Neuron (in vitro differentiated cells): ENCODE results near the gene BICC1.

Source experiments
- H2AFZ ChIP-seq: one replicate; pipeline ENCODE4 v1.6.1; 2013; ENCODE audit warnings: low read depth, mild to moderate bottlenecking, inconsistent platforms, low read length, moderate library complexity
- H3K27me3 ChIP-seq: one replicate; pipeline ENCODE4 v1.6.1; 2013; ENCODE audit warnings: low read length; ENCODE audit not compliant: insufficient read depth
- H3K36me3 ChIP-seq: one replicate; pipeline ENCODE4 v1.6.1; 2013; ENCODE audit warnings: low read length; ENCODE audit not compliant: insufficient read depth
- H3K4me1 ChIP-seq: one replicate; pipeline ENCODE4 v1.6.1; 2013; ENCODE audit warnings: low read length; ENCODE audit not compliant: insufficient read depth
- H3K4me3 ChIP-seq: 2 replicates; pipeline ENCODE4 v1.5.1; 2013; ENCODE audit warnings: mild to moderate bottlenecking, low read length, moderate library complexity
- H3K9me3 ChIP-seq: one replicate; pipeline ENCODE4 v1.6.1; 2013; ENCODE audit warnings: low read length

BICC1 gene

DNA sequence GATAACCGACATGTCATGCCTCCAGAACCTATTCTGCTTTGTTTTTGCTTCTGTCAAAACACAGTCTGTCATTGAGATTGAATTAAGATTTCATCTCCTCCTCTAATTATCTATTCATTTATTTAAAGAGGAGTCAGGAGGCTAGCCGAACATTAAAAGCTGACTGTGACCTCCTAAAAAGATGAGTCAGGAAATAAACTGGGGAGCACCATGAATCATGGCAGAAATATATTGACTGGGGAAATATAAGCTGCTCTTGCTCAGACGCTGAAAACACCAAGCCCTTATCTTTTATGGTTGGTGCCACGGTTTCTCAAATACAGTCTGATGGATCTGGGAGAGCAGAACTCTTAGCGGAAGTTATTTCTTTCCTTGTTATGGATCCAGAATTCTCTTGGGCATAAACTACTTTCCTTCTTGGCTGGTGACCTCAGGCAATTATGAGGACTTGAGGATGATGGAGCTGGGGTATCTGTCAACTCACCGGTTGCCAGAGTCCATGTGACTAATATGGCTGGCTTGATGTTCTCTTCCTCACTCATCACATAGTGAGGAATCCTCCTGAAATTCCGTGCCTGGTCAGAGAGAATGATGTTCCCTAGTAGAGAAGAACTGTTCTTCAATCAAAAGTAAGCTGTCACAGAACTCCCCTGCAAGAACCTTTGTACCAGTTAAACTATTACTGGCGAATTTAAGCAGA, 356.2 kb downstream of the BICC1 start:
- no peaks in the 10 kb centered on the region for H3K27me3 ChIP-seq
- no peaks in the 10 kb centered on the region for H3K9me3 ChIP-seq
- H3K36me3 ChIP-seq = no peaks in the 10 kb centered on the region
- no peak overlapping the region for H2AFZ ChIP-seq
- no peak overlapping the region for H3K4me3 ChIP-seq
- H3K4me1 ChIP-seq = no peaks in the 10 kb centered on the region

GRCh38 chr10:58870070-58870469, 357.4 kb downstream of the BICC1 start:
- Histone ChIP-seq H3K4me3 (no peak overlapping the region), H3K9me3 (no peaks in the 10 kb centered on the region), H3K27me3 (no peaks in the 10 kb centered on the region), H3K4me1 (no peaks in the 10 kb centered on the region), H3K36me3 (no peaks in the 10 kb centered on the region), H2AFZ (no peak overlapping the region)

GRCh38 chr10:58873161-58873560, 360.5 kb downstream of the BICC1 start:
- Histone ChIP-seq H3K36me3 (no peaks in the 10 kb centered on the region), H2AFZ (no peak overlapping the region), H3K4me1 (no peaks in the 10 kb centered on the region), H3K27me3 (no peaks in the 10 kb centered on the region), H3K9me3 (no peaks in the 10 kb centered on the region), H3K4me3 (no peak overlapping the region)
